CD14-positive monocyte (primary cell): ENCODE results near the gene NOP10. TPM values are rescaled to one million over a fixed set of nuclear protein-coding genes. Genes with fewer than 3 reads are reported as not detected.

Experiments used
- DNase-seq, 3 donors: peaks; one replicate each; pipeline ENCODE4 v3.0.0-alpha.2; 2011 to 2022
- H2AFZ ChIP-seq: 2 replicates; pipeline ENCODE4 v1.6.0; 2012; ENCODE audit warnings: mild to moderate bottlenecking, low read depth, low read length, inconsistent platforms; ENCODE audit not compliant: insufficient read depth, poor library complexity, severe bottlenecking
- H3K27ac ChIP-seq, 2 donors: 1 replicate in 1 of 2; 2 replicates in 1 of 2; pipeline ENCODE4 v1.5.1; 2012 to 2013; ENCODE audit warnings: low read length in 2 of 2, control low read depth in 1 of 2, inconsistent platforms in 1 of 2, low read depth in 1 of 2, mild to moderate bottlenecking in 1 of 2
- H3K27me3 ChIP-seq, 2 donors: one replicate each; pipeline versions ENCODE4 v1.6.0 to v1.6.1; 2011 to 2013; ENCODE audit warnings: low read length in 2 of 2; ENCODE audit not compliant: control insufficient read depth in 2 of 2, insufficient read depth in 2 of 2
- H3K36me3 ChIP-seq, 2 donors: replicated peaks in 1 of 2; 1 replicate in 1 of 2; 2 replicates in 1 of 2; pipeline versions ENCODE4 v1.5.1 to v1.6.1; 2012 to 2013; ENCODE audit warnings: low read length in 2 of 2, control low read depth in 1 of 2, inconsistent platforms in 1 of 2, mild to moderate bottlenecking in 1 of 2; ENCODE audit not compliant: insufficient read depth in 2 of 2, control insufficient read depth in 1 of 2
- H3K4me1 ChIP-seq, 2 donors: 1 replicate in 1 of 2; 2 replicates in 1 of 2; pipeline versions ENCODE4 v1.5.1 to v1.6.1; 2012 to 2013; ENCODE audit warnings: low read length in 2 of 2, control low read depth in 1 of 2, inconsistent platforms in 1 of 2, mild to moderate bottlenecking in 1 of 2, moderate library complexity in 1 of 2; ENCODE audit not compliant: insufficient read depth in 2 of 2, control insufficient read depth in 1 of 2
- H3K4me2 ChIP-seq: replicated peaks from 2 replicates; pipeline ENCODE3; 2012; ENCODE audit warnings: low read length, moderate library complexity, mild to moderate bottlenecking; ENCODE audit not compliant: poor library complexity, severe bottlenecking; ENCODE audit errors: extremely low read depth
- H3K4me3 ChIP-seq, 3 experiments: fragments of 200-600 bp in 1 of 3; sonication (generic) in 1 of 3; replicated peaks in 1 of 3; 1 replicate in 2 of 3; 2 replicates in 1 of 3; pipeline ENCODE4 v1.5.1; 2011 to 2013; ENCODE audit warnings: low read length in 3 of 3, mild to moderate bottlenecking in 3 of 3, control low read depth in 2 of 3, low read depth in 2 of 3, inconsistent platforms in 1 of 3, moderate library complexity in 1 of 3
- H3K79me2 ChIP-seq: 2 replicates; pipeline ENCODE4 v1.6.0; 2012; ENCODE audit warnings: mild to moderate bottlenecking, control low read depth, inconsistent platforms, low read length, moderate library complexity; ENCODE audit not compliant: insufficient read depth
- H3K9ac ChIP-seq: 2 replicates; pipeline ENCODE4 v1.6.0; 2017; ENCODE audit warnings: low read length, mild to moderate bottlenecking; ENCODE audit not compliant: insufficient read depth, poor library complexity, severe bottlenecking
- H3K9me3 ChIP-seq, 2 donors: replicated peaks in 1 of 2; 1 replicate in 1 of 2; 2 replicates in 1 of 2; pipeline versions ENCODE4 v1.5.1 to v1.6.1; 2012 to 2013; ENCODE audit warnings: low read length in 2 of 2, control low read depth in 1 of 2; ENCODE audit not compliant: control insufficient read depth in 1 of 2, insufficient read depth in 1 of 2
- H4K20me1 ChIP-seq: 2 replicates; pipeline ENCODE4 v1.6.0; 2012; ENCODE audit warnings: mild to moderate bottlenecking, low read length, control low read depth, moderate library complexity; ENCODE audit not compliant: insufficient read depth
- H3K27ac Mint-ChIP-seq, 7 donors: one replicate each; pipeline ENCODE4 v1.8.0; 2020; ENCODE audit warnings: mild to moderate bottlenecking in 7 of 7, mixed read lengths in 7 of 7, moderate library complexity in 6 of 7, inconsistent platforms in 2 of 7
- H3K27me3 Mint-ChIP-seq, 3 donors: one replicate each; pipeline ENCODE4 v1.8.0; 2021 to 2022; ENCODE audit warnings: low read depth in 3 of 3, mild to moderate bottlenecking in 3 of 3, mixed read lengths in 3 of 3, moderate library complexity in 3 of 3, inconsistent platforms in 1 of 3
- H3K36me3 Mint-ChIP-seq, 2 donors: one replicate each; pipeline ENCODE4 v1.8.0; 2020; ENCODE audit warnings: mixed read lengths in 2 of 2, inconsistent platforms in 1 of 2, mild to moderate bottlenecking in 1 of 2
- H3K4me1 Mint-ChIP-seq: one replicate; pipeline ENCODE4 v1.8.0; 2020; ENCODE audit warnings: mild to moderate bottlenecking, mixed read lengths
- H3K4me3 Mint-ChIP-seq, 2 donors: one replicate each; pipeline ENCODE4 v1.8.0; 2020; ENCODE audit warnings: mild to moderate bottlenecking in 2 of 2, mixed read lengths in 2 of 2, moderate library complexity in 1 of 2
- H3K9me3 Mint-ChIP-seq, 7 donors: one replicate each; pipeline ENCODE4 v1.8.0; 2020 to 2022; ENCODE audit warnings: mixed read lengths in 7 of 7, mild to moderate bottlenecking in 6 of 7, moderate library complexity in 6 of 7, inconsistent platforms in 2 of 7
- CTCF ChIP-seq: fragments of 200-600 bp; IDR thresholded peaks from one replicate; pipeline ENCODE4 v1.8.0; 2022; ENCODE audit warnings: antibody characterized with exemption, mild to moderate bottlenecking
- whole genome bisulfite sequencing: methylation state at CpG from one replicate; pipeline ENCODE4 v1.1.5; 2013; ENCODE audit warnings: missing lambda C conversion rate; ENCODE audit not compliant: insufficient coverage; 5-methylcytosine and 5-hydroxymethylcytosine counted together
- intact Hi-C, 2 donors: fragments of 100-400 bp; cut with micrococcal nuclease; formaldehyde crosslinking; loops; one replicate each; pipeline versions ENCODE4 v1.15.0 to v1.15.1; 2023
- polyA plus RNA-seq, 3 donors: library from polyadenylated mRNA; depleted of rRNA in 1 of 3; unstranded in 2 of 3; stranded (reverse) in 1 of 3; fragments of 300-500 nt in 2 of 3; fragments of >200 nt in 1 of 3; fragmentation: Illumina TruSeq in 2 of 3; gene quantifications; 1 replicate in 2 of 3; 2 replicates in 1 of 3; pipeline ENCODE4 v1.2.3, GENCODE V29; 2012 to 2021

The NOP10 gene
- polyA plus RNA-seq, 3 donors = 260 to 677 (median 586) TPM

- WGBS = 80% methylated on average over 12 of the region's 16 CpGs
- no peaks in the 10 kb centered on the region for H3K27me3 ChIP-seq
- Mint-ChIP-seq H3K36me3 (peaks cover 20 to 30% of the 10 kb centered on the region in 2 donors), H3K27ac (peak overlapping the region in 1 of 7 donors; percentile 30), H3K4me1 (peaks cover 52% of the 10 kb centered on the region), H3K9me3 (peaks cover 0 to 1% (median 0%) of the 10 kb centered on the region in 7 donors), H3K4me3 (peak overlapping the region in 1 of 2 donors; percentile 79), H3K27me3 (peaks cover 0 to 2% (median 0%) of the 10 kb centered on the region in 3 donors)
- H3K4me2 ChIP-seq = peak overlapping the region; percentile 92
- peak overlapping the region in 2 of 3 experiments; percentile 6 to 99 for H3K4me3 ChIP-seq
- DNase-seq = no peak
- peak overlapping the region; percentile 16 for H2AFZ ChIP-seq
- H3K9ac ChIP-seq = no peak overlapping the region
- H3K36me3 ChIP-seq = peaks cover 0 to 31% of the 10 kb centered on the region in 2 donors
- intact Hi-C loops = loop anchor here (5.0 to 10.0 kb wide), 4 partner anchors 114 to 646 kb away; partner anchors contain the start of genes EMC4 (in 1 of the 2), EMC7 (in 1 of the 2), PGBD4 (in 1 of the 2) and ZNF770 (in 1 of the 2)
- no peaks in the 10 kb centered on the region for H3K9me3 ChIP-seq
- H3K4me1 ChIP-seq = peaks cover 53 to 64% of the 10 kb centered on the region in 2 donors
- peaks cover 23% of the 10 kb centered on the region for H4K20me1 ChIP-seq
- H3K27ac ChIP-seq = peak overlapping the region in 1 of 2 donors; percentile 98
- TF ChIP-seq CTCF = no peak
- peaks cover 87% of the 10 kb centered on the region for H3K79me2 ChIP-seq
Measured at GRCh38 chr15:34338347-34338746, 4.6 kb downstream of the NOP10 start.

GRCh38 chr15:34337557-34338306, 5.2 kb downstream of the NOP10 start, which contains the start of gene SLC12A6:
Gene SLC12A6, minus strand, starts transcription at chr15:34337781. Its CDS starts 1,101 bp downstream, at chr15:34336680.
- H3K27me3 ChIP-seq = no peaks in the 10 kb centered on the region
- peaks cover 0 to 1% (median 0%) of the 10 kb centered on the region in 7 donors for H3K9me3 Mint-ChIP-seq
- H3K4me3 ChIP-seq = peak within 1 kb of the TSS; percentile 75 to 99 (median 93)
- peak within 1 kb of the TSS; percentile 76 for H2AFZ ChIP-seq
- peaks cover 0 to 31% of the 10 kb centered on the region in 2 donors for H3K36me3 ChIP-seq
- peak within 1 kb of the TSS; percentile 92 for H3K4me2 ChIP-seq
- peaks cover 57 to 70% of the 10 kb centered on the region in 2 donors for H3K4me1 ChIP-seq
- H3K4me1 Mint-ChIP-seq = peaks cover 55% of the 10 kb centered on the region
- TF ChIP-seq CTCF = no peak
- peaks cover 23% of the 10 kb centered on the region for H4K20me1 ChIP-seq
- peaks cover 0 to 2% (median 0%) of the 10 kb centered on the region in 3 donors for H3K27me3 Mint-ChIP-seq
- H3K4me3 Mint-ChIP-seq = peak within 1 kb of the TSS; percentile 93 to 98
- H3K27ac Mint-ChIP-seq = peak within 1 kb of the TSS; percentile 94 to 99 (median 97)
- under 1% methylated on average over 59 of the region's 78 CpGs for WGBS
- H3K36me3 Mint-ChIP-seq = peaks cover 20 to 30% of the 10 kb centered on the region in 2 donors
- peak within 1 kb of the TSS; percentile 96 for H3K9ac ChIP-seq
- peak; percentile 92 to 95 (median 93) for DNase-seq
- peaks cover 90% of the 10 kb centered on the region for H3K79me2 ChIP-seq
- intact Hi-C loops = loop anchor here (5.0 to 10.0 kb wide), 4 partner anchors 113 to 647 kb away; partner anchors contain the start of genes EMC4 (in 1 of the 2), EMC7 (in 1 of the 2), PGBD4 (in 1 of the 2) and ZNF770 (in 1 of the 2)
- peak within 1 kb of the TSS; percentile 90 to 98 for H3K27ac ChIP-seq
- no peaks in the 10 kb centered on the region for H3K9me3 ChIP-seq
